Mononuclear cell (primary cell): ENCODE data around the gene PNPO. TPM values are rescaled to one million over a fixed set of nuclear protein-coding genes. Genes with fewer than 3 reads are reported as not detected.

Source experiments
- H3K27me3 ChIP-seq: 2 replicates; pipeline ENCODE4 v1.6.0; 2011; ENCODE audit warnings: low read length, control low read depth; ENCODE audit not compliant: insufficient read depth
- H3K4me1 ChIP-seq: 2 replicates; pipeline ENCODE4 v1.5.1; 2011; ENCODE audit warnings: mild to moderate bottlenecking, low read length, control low read depth; ENCODE audit not compliant: insufficient read depth
- H3K4me3 ChIP-seq: 2 replicates; pipeline ENCODE4 v1.5.1; 2011; ENCODE audit warnings: mild to moderate bottlenecking, low read length, moderate library complexity
- H3K9me3 ChIP-seq: 2 replicates; pipeline ENCODE4 v1.5.1; 2011; ENCODE audit warnings: low read depth, mild to moderate bottlenecking, control low read depth, low read length
- total RNA-seq: library from RNA; depleted of rRNA; stranded (reverse); fragments of >200 nt; gene quantifications from one replicate; pipeline ENCODE4 v1.2.3, GENCODE V29; 2012

PNPO gene
- 6.6 TPM for total RNA-seq

DNA sequence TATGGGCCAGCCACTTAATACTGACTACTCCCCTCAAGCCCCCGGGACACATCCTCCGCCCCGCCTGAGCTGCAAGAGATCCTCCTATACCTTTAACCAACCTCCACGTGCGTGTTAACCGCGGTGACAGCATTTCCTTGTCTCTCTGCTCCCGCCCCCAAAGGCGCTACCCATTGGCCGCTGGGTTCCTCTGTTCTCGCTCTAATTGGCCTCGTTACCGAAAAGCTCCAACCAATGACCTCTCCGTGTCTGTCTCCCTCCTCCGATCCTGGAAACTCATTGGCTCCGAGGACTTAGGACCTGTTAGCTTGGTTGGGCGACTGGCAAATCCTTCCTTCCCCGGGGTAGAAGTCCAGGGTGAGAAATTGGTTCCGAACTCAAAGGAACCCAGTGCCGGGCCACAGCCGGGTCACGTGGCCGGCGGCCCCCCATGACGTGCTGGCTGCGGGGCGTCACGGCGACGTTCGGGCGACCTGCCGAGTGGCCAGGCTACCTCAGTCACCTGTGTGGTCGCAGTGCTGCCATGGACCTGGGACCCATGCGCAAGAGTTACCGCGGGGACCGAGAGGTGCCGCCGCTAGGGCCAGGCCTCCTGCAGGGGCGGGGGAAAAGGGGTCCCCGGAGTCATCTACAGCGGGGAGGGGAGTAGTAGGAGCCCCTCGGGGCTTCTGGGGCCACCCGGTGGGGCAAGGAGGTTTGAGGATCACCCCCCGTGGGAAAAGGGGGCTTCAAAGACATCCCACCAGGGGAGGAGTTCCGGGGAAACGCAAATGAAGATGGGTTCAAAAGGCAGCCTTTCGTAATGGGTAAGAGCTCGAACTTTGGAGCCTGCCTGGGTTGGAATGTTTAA, at the start of gene PNPO:
Gene PNPO, plus strand, starts transcription at position 326 of the 850 bp plus-strand sequence. Its CDS starts 105 bp downstream, at position 431.
- peaks cover 58% of the 10 kb centered on the region for H3K4me1 ChIP-seq
- no peaks in the 10 kb centered on the region for H3K9me3 ChIP-seq
- H3K27me3 ChIP-seq: no peaks in the 10 kb centered on the region
- peak within 1 kb of the TSS; percentile 72 for H3K4me3 ChIP-seq

DNA sequence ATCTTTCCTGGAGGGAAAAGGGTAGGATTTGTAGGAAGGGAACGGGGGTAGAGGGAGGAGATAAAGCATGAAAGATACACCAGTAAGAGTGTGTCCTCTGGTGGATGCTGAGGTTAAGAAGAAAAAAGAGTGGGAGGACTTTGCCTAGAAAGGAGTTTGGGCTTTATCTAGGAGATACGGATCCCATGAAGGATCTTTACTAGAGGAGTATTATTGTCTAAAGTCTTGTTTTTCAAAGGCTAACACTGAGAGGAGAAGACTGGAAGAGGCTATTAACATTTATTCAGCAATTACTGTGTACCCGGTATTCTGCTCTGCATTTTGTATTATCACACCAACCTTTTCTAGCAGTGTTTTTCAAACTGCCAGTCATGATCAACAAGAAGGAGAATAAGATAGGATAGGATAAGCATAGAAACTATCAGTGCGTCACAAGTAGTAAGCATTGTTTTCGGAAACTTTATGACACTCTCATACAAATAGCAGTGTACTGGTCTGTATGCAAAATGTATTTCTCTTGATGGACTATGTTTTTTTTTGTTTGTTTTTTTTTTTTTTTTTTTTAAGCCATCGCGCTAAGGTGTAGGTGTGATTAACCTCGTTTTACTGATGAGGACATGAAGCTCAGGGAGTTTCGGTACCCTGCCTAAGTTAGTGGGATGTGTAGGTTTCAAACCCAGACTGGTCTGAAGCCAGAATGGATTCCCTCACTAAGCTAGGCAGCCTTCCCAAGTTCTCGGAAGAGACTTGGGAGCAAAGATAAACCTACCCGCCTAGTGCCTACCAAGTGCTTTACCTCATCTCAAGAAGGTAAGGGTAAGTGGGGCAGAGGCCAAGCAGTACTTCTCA, 46.6 kb upstream of the PNPO start:
- peaks cover 46% of the 10 kb centered on the region for H3K4me1 ChIP-seq
- H3K27me3 ChIP-seq: no peaks in the 10 kb centered on the region
- H3K4me3 ChIP-seq: peak overlapping the region; percentile 89
- H3K9me3 ChIP-seq: no peaks in the 10 kb centered on the region

DNA sequence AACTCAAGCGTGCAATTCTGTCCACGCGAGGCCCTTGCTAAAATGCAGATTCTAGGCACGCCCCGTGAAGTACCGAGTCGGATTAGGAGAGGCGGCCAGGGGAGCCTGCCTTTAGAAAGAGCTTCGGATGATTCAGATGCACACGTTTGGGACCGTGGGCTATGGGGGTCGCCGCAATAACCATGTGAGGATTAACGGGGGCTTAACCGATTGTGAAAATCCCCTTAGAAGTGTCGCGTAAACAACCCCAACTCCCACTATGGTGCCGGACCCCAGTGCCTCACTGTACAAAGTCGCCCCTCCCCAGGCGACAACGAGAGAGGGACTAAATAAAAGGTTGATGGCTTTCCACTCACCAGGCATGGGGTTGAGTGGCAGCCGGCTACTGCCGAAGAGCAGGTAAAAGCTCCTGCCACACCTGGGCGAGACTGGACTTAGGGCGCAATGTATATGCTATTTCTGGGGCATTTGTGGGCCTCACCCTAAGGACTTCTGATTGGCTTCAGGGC, 46.0 kb upstream of the PNPO start:
- Histone ChIP-seq H3K27me3 (no peaks in the 10 kb centered on the region), H3K4me1 (peaks cover 49% of the 10 kb centered on the region), H3K9me3 (no peaks in the 10 kb centered on the region), H3K4me3 (peak overlapping the region; percentile 89)

DNA sequence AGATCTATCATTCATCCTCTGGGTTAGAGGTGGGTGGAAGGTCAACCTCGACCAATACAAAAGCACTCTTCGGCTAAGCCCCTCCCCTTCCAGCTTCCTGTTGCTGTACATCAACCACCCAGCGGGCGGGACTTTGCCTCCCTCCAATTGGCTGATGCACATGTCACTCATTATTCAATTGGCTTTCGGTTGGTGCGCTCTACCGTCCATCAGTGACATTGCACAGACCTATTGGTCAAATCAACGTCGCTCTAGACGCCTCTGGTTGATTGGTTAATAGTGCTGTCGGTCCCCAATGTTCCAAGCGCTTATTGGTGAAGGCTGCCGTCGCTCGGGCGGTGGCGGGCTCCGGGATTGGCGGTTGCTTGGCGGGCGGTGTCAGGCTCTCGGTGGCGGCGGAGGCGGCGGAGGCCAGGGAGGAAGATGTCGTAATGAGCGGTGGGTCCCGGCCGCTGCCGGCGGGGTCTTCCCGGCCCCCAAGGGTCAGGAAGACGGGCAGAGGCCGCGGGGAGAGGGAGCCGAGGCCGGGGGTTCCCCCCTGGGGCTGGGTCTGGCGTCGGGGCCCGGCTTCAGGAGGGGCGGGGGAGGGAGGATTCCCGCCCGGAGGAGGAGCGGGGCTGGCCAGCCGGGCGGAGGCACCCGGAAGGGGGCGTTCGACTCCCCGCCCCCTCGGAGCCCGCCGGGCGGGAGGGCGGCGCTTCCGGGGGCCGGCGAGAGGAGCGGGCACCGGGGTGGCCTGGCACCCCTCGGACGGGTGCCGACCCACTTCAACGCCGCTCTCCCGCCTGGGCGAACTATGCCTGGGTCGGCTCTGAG, 45.3 kb upstream of the PNPO start, which contains the start of gene SP2:
Gene SP2, plus strand, starts transcription at position 381 of the 816 bp plus-strand sequence. Its CDS starts 51 bp downstream, at position 432.
- Histone ChIP-seq H3K9me3 (no peaks in the 10 kb centered on the region), H3K4me1 (peaks cover 49% of the 10 kb centered on the region), H3K4me3 (peak within 1 kb of the TSS; percentile 89), H3K27me3 (no peaks in the 10 kb centered on the region)

DNA sequence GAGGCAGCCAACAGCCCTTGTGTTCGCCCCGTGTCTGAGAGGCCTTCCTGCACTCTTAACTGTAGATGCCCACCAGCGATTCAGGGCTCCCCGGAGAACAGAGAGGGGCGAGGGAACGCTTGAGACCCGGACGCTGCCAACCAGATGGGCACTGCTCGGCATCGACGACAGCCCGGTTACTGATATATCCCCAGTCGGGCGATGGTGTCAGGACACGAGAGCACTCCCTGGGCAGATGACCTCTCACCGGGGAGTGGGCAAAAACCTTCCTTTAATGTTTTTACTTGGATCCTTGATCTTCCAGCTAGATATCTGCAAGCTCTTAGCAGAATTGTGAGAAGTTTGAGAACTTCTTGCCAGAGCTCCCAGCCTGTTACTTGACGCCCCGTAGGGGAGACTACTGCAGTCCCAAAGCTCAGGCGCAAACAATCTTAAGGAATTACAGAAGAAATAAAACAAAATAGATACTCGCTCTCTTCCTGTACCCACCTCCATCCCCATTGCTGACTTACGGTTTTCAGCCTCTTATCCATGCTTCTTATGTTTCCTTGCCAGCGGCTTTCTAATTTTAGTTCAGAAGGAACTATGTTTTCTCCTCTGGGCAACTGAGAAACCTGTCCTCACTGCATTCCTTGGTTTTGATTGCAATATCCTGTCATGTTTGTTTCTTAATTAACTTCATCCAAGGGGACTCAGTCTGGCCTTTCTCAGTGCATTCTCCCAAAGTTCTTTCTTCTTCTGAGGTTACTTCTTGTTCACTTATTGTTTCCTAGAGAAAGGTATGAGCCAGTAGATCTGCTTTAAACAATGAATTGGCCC, 44.5 kb upstream of the PNPO start:
- peaks cover 46% of the 10 kb centered on the region for H3K4me1 ChIP-seq
- H3K4me3 ChIP-seq: peak overlapping the region; percentile 89
- H3K9me3 ChIP-seq: no peaks in the 10 kb centered on the region
- H3K27me3 ChIP-seq: no peaks in the 10 kb centered on the region

DNA sequence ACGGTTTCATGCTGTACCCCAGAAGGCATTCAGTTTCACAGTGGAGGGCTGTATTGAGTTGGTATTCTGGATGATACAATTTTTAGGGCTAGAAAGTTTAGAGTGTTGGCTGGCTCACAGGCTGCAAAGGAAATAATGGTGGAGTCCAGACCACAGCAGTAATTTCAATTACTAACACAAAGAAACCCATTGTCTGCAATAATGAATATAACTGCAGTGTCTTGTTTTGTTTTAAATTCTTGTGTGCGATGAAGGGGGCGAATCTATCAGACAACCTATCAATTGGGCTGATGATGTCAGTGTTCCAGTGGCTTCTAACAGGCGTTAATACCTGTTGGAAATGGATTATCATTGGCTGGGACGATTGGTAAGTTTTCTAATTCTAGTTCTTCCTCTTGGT, 43.8 kb upstream of the PNPO start:
- H3K27me3 ChIP-seq: no peaks in the 10 kb centered on the region
- H3K4me3 ChIP-seq: no peak overlapping the region
- peaks cover 45% of the 10 kb centered on the region for H3K4me1 ChIP-seq
- no peaks in the 10 kb centered on the region for H3K9me3 ChIP-seq

DNA sequence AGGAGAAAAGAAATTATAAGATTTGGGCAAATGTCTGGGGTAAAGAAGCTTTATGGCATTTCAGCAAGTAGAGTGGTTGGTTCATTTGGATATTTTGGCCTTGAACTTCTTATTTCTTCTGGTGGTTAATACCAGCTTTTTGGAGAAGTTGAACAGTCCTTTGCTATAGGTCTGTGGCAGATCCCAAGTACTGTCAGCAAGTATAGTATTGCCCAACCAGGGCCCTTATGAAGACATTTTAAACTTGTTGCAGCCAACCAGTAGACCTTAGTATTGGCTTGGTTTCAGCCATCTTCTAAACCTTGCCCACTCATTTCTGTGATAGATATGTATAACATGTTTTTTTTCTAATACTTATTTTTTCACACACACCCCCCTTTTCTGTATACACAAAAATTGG, 43.1 kb upstream of the PNPO start:
- Histone ChIP-seq H3K27me3 (no peaks in the 10 kb centered on the region), H3K9me3 (no peaks in the 10 kb centered on the region), H3K4me1 (peaks cover 45% of the 10 kb centered on the region), H3K4me3 (no peak overlapping the region)

DNA sequence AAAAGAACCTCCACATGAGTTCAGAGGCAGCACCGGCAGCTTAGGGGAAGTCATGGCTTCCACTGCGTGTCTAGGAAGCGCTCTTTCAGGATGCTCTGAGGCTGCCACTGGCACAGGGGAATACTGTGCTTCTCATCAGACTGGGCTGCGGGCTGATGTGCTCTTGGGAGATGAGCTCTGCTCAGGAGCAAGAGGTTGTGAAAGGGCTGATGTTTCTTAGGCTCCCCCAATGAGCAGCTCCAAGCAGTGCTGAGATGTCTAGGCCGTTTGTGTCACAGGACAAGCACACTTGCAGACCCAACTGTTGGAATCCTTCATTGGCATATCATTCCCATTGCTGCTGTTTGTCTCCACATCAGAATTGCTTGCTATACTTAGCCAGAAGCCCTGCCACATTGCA, 41.7 kb upstream of the PNPO start:
- Histone ChIP-seq H3K4me1 (peaks cover 40% of the 10 kb centered on the region), H3K4me3 (no peak overlapping the region), H3K9me3 (no peaks in the 10 kb centered on the region), H3K27me3 (no peaks in the 10 kb centered on the region)

DNA sequence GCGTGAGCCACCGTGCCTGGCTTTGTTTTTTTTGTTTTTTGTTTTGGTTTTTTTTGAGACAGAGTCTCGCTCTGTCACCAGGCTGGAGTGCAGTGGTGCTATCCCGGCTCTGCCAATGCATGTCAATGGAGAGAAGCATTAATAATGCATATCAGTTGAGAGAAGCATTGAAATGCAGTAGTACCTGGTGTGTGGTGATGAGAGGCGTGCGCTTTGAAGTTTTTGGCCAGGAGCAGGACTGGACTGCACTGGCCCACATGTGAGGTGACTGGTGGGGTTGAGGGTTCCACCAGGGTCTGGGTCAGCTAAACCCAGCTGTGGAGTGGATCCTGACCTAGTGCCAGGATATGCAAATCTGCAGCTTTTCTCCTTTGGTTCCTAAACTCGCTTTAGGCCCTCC, 39.9 kb upstream of the PNPO start:
- H3K27me3 ChIP-seq: no peaks in the 10 kb centered on the region
- no peaks in the 10 kb centered on the region for H3K9me3 ChIP-seq
- peaks cover 34% of the 10 kb centered on the region for H3K4me1 ChIP-seq
- no peak overlapping the region for H3K4me3 ChIP-seq

DNA sequence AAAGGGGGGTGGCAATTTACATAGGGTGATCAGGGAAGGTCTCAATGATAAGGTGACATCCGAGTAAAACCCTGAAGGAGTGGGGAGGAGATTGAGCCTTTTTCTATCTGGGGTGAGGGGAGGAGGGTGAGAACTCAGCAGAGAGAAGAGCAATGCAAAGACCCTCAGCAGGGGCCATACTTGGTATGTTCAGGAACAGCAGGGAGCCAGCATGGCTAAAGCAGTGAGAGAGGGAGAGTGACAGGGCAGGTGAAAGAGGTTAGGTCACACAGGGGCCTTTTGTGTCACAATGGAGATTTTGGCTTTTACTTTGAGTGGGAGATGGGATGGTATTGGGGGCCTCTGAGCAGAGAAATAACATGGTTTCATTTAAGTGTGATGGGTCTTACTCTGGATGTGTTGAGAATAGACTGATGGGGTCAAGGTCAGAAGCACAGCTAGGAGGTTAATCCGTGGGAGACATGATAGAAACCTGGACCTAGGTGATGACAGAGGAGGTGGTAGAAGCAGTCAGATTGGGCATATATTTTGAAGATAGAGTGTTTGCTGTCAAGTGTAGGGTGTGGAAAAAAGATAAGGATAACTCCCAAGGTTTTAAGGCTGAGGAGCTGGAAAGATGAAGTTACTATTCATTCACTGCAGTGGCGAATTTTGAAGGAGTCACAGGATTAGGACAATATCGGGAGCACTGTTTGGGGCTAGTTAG, 39.2 kb upstream of the PNPO start:
- H3K4me1 ChIP-seq: peaks cover 27% of the 10 kb centered on the region
- no peaks in the 10 kb centered on the region for H3K27me3 ChIP-seq
- H3K9me3 ChIP-seq: no peaks in the 10 kb centered on the region
- H3K4me3 ChIP-seq: no peak overlapping the region

DNA sequence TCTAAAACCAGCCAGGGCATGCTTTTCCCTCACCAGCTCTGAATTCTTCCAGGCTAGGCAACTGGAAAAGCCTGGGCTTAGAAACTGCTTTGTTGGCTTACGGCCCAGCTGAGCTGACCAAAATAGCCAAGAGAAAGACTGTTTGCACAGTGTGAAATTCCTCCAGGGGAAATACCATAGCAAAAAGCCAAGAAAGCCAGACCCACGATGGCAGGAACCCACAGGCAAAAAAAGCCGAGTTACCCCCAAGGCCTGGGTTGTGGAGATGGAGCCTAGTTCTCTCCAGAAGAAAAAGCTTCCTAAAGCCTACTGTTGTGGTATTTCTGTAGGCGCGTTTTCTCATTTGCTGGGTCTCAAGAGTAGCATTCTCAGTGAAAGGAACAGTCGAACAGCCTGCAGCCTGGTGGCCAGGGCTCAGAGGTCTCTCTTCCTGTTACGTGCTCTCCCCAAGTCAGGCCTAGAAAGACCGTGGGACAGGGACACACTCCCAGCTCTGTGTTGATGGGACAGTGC, 36.1 kb upstream of the PNPO start:
- no peaks in the 10 kb centered on the region for H3K9me3 ChIP-seq
- no peaks in the 10 kb centered on the region for H3K27me3 ChIP-seq
- H3K4me3 ChIP-seq: no peak overlapping the region
- H3K4me1 ChIP-seq: peaks cover 9% of the 10 kb centered on the region

DNA sequence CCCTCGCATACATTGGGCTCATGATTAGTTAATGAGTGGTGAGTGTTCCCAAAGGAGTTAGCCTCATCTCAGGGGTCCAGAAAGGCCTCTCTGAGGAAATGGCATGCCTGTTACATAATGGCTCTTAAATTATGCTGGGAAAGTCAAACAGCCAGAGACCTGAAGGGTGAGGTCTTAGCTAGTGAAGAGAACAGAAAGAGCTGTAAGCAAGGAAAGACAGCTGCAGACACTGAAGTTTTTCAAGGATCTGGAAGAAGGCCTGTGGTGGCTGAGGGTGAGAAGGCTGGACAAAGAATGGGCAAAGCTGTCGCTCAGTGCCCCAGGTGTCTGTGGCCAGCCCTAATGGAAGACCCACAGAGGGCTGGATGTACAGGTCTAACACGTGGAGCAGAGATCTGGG, 34.9 kb upstream of the PNPO start:
- Histone ChIP-seq H3K4me3 (no peak overlapping the region), H3K9me3 (no peaks in the 10 kb centered on the region), H3K27me3 (no peaks in the 10 kb centered on the region), H3K4me1 (peaks cover 9% of the 10 kb centered on the region)

DNA sequence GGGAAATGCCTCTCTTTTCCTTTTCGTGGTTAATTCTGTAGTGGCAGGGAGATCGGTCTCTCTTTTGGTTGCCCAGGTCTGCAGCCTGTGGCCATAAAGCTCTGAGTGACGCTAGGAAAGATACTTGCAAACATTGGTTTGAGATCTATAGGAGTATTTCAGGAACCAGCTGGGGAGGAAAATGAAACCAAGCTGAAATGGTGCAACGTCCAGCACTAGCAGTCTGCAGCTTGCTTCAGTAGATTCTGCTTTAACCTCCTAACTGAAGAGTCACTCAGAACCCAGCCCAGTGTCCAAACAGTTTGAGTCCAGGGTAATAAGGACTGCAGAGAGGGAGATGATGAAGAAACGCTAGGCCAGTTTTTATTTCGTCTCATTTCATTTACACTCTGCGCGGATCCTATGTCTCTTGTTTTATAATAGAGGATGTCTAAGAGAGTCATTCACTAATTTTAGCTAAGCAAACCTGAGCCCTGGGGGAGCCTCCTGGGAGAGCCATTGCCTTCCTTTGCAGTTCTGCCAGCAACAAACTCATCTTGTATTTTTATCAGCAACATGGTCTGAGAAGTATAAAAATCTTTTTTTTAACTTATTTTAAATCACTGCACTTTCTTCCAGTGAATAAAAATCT, 33.3 kb upstream of the PNPO start:
- H3K27me3 ChIP-seq: no peaks in the 10 kb centered on the region
- H3K4me3 ChIP-seq: no peak overlapping the region
- no peaks in the 10 kb centered on the region for H3K9me3 ChIP-seq
- H3K4me1 ChIP-seq: peaks cover 9% of the 10 kb centered on the region
